GM23248 (cell line): ENCODE data around the gene CDKAL1. TPM values are rescaled to one million over a fixed set of nuclear protein-coding genes. Genes with fewer than 3 reads are reported as not detected.

Experiments used
- DNase-seq: peaks from one replicate; pipeline ENCODE4 v3.0.0-alpha.2; 2015
- H2AFZ ChIP-seq: fragments of 200-600 bp; sonication (generic); 2 replicates; pipeline ENCODE4 v1.6.1; 2016; ENCODE audit warnings: antibody characterized with exemption
- H3F3A ChIP-seq: fragments of 200-600 bp; sonication (generic); 2 replicates; pipeline ENCODE4 v1.6.1; 2016; ENCODE audit warnings: mild to moderate bottlenecking, antibody characterized with exemption, mixed run types; ENCODE audit not compliant: insufficient read depth
- H3K27ac ChIP-seq: fragments of 200-600 bp; sonication (generic); 2 replicates; pipeline ENCODE4 v1.5.1; 2016; ENCODE audit warnings: mild to moderate bottlenecking
- H3K27me3 ChIP-seq: fragments of 200-600 bp; sonication (generic); replicated peaks from 2 replicates; pipeline ENCODE4 v1.6.1; 2016; ENCODE audit warnings: mild to moderate bottlenecking; ENCODE audit not compliant: insufficient read depth
- H3K36me3 ChIP-seq: fragments of 200-600 bp; sonication (generic); 2 replicates; pipeline ENCODE4 v1.6.1; 2016; ENCODE audit warnings: low read depth, mild to moderate bottlenecking
- H3K4me1 ChIP-seq: fragments of 200-600 bp; sonication (generic); 2 replicates; pipeline ENCODE4 v1.6.1; 2016; ENCODE audit warnings: mild to moderate bottlenecking; ENCODE audit not compliant: insufficient read depth
- H3K4me2 ChIP-seq: fragments of 200-600 bp; sonication (generic); one replicate; pipeline ENCODE4 v1.6.1; 2016; ENCODE audit warnings: mild to moderate bottlenecking; ENCODE audit not compliant: unreplicated experiment
- H3K4me3 ChIP-seq: fragments of 200-600 bp; sonication (generic); 2 replicates; pipeline ENCODE4 v1.5.1; 2016; ENCODE audit warnings: mild to moderate bottlenecking
- H3K79me2 ChIP-seq: fragments of 200-600 bp; sonication (generic); 2 replicates; pipeline ENCODE4 v1.6.1; 2016; ENCODE audit warnings: mild to moderate bottlenecking; ENCODE audit not compliant: insufficient read depth
- H3K9ac ChIP-seq: fragments of 200-600 bp; sonication (generic); 2 replicates; pipeline ENCODE4 v1.6.1; 2016; ENCODE audit warnings: mild to moderate bottlenecking
- H3K9me2 ChIP-seq: fragments of 200-600 bp; sonication (generic); 2 replicates; pipeline ENCODE4 v1.6.1; 2016; ENCODE audit warnings: mixed run types, mild to moderate bottlenecking, moderate library complexity; ENCODE audit not compliant: insufficient read depth
- H3K9me3 ChIP-seq: fragments of 200-600 bp; sonication (generic); one replicate; pipeline ENCODE4 v1.6.1; 2017; ENCODE audit warnings: low read depth
- H4K20me1 ChIP-seq: fragments of 200-600 bp; sonication (generic); 2 replicates; pipeline ENCODE4 v1.6.0; 2016; ENCODE audit not compliant: insufficient read depth
- EZH2 ChIP-seq: fragments of 200-600 bp; sonication (generic); IDR thresholded peaks from 2 replicates; pipeline ENCODE4 v1.6.1; 2018; ENCODE audit warnings: antibody characterized with exemption, mild to moderate bottlenecking; ENCODE audit not compliant: insufficient read depth, poor library complexity, severe bottlenecking
- EZH2phosphoT487 ChIP-seq: fragments of 200-600 bp; sonication (generic); IDR thresholded peaks from 2 replicates; pipeline ENCODE4 v1.6.1; 2018; ENCODE audit warnings: antibody characterized with exemption, moderate library complexity, mild to moderate bottlenecking, low read depth; ENCODE audit not compliant: insufficient read depth
- WGBS, 2 experiments: methylation state at CpG; one replicate each; pipeline ENCODE4 v1.1.6; 2015 to 2017; ENCODE audit warnings: low lambda C conversion rate in 2 of 2, low coverage in 1 of 2; ENCODE audit errors: missing lambda C conversion rate in 2 of 2; 5-methylcytosine and 5-hydroxymethylcytosine counted together
- in situ Hi-C: fragments of 300-500 bp; cut with MboI; formaldehyde crosslinking; loops from 2 replicates; pipeline ENCODE4 v1.15.0; 2020
- polyA plus RNA-seq: library from polyadenylated mRNA; unstranded; fragments of >200 nt; fragmentation: Nextera tagmentation; extraction: Ambion mirVana; gene quantifications from 2 replicates; pipeline ENCODE4 v1.2.1, GENCODE V29; 2016
- total RNA-seq: library from RNA; depleted of rRNA; stranded (reverse); fragments of >200 nt; shearing (Covaris generic); gene quantifications from 2 replicates; pipeline ENCODE4 v1.2.3, GENCODE V29; 2014

CDKAL1 gene
- total and polyA plus RNA-seq, 2 experiments from 2014 or later = 7.5 to 10.8 TPM

- H3K27ac ChIP-seq = no peak overlapping the region
Measured at GRCh38 chr6:20879121-20879520, 344.9 kb downstream of the CDKAL1 start.

GRCh38 chr6:20879526-20879925 is 345.3 kb downstream of the CDKAL1 start:
- no peaks in the 10 kb centered on the region for H3K79me2 ChIP-seq
- no peak overlapping the region for H3K9ac ChIP-seq
- H3K9me3 ChIP-seq = no peaks in the 10 kb centered on the region
- TF ChIP-seq EZH2 (no peak), EZH2phosphoT487 (no peak)
- DNase-seq = no peak
- no peaks in the 10 kb centered on the region for H4K20me1 ChIP-seq
- H3K9me2 ChIP-seq = no peaks in the 10 kb centered on the region
- no peak overlapping the region for H3K27ac ChIP-seq
- no peak overlapping the region for H2AFZ ChIP-seq
- WGBS, 2 experiments = 50 to 59% methylated on average over 1 of the region's 1 CpG
- in situ Hi-C loops = loop anchor here (10.0 kb wide), 1 partner anchor 705 kb away; no protein-coding TSS in a partner anchor
- H3K4me2 ChIP-seq = no peak overlapping the region
- no peaks in the 10 kb centered on the region for H3K27me3 ChIP-seq
- peaks cover 30% of the 10 kb centered on the region for H3K4me1 ChIP-seq
- no peak overlapping the region for H3K4me3 ChIP-seq
- peaks cover 30% of the 10 kb centered on the region for H3F3A ChIP-seq
- no peaks in the 10 kb centered on the region for H3K36me3 ChIP-seq

More at GRCh38 chr6:20879121-20879520, 344.9 kb downstream of the CDKAL1 start:
- H4K20me1 ChIP-seq = no peaks in the 10 kb centered on the region
- H2AFZ ChIP-seq = no peak overlapping the region
- DNase-seq = no peak
- no peaks in the 10 kb centered on the region for H3K36me3 ChIP-seq
- no peak overlapping the region for H3K4me3 ChIP-seq
- no peak overlapping the region for H3K9ac ChIP-seq
- H3K9me2 ChIP-seq = no peaks in the 10 kb centered on the region
- peaks cover 30% of the 10 kb centered on the region for H3K4me1 ChIP-seq
- no peak overlapping the region for H3K4me2 ChIP-seq
- no peaks in the 10 kb centered on the region for H3K27me3 ChIP-seq
- no peaks in the 10 kb centered on the region for H3K9me3 ChIP-seq
- in situ Hi-C loops = loop anchor here (10.0 kb wide), 1 partner anchor 706 kb away; no protein-coding TSS in a partner anchor
- H3K79me2 ChIP-seq = no peaks in the 10 kb centered on the region
- TF ChIP-seq EZH2 = no peak
- WGBS, 2 experiments = 92 to 100% methylated on average over 1 of the region's 1 CpG
- peaks cover 30% of the 10 kb centered on the region for H3F3A ChIP-seq

- Histone ChIP-seq H3K9ac (no peak overlapping the region), H3K36me3 (no peaks in the 10 kb centered on the region), H3K9me3 (no peaks in the 10 kb centered on the region), H3K4me1 (peaks cover 20% of the 10 kb centered on the region), H2AFZ (no peak overlapping the region), H3K27me3 (no peaks in the 10 kb centered on the region), H4K20me1 (no peaks in the 10 kb centered on the region), H3K4me3 (no peak overlapping the region), H3K79me2 (no peaks in the 10 kb centered on the region), H3F3A (peaks cover 21% of the 10 kb centered on the region), H3K27ac (no peak overlapping the region), H3K9me2 (no peaks in the 10 kb centered on the region), H3K4me2 (no peak overlapping the region)
- 96 to 100% methylated on average over 1 of the region's 1 CpG for whole genome bisulfite sequencing, 2 experiments
- DNase-seq = no peak
- in situ Hi-C loops = no loop called here
- no peak for TF ChIP-seq EZH2
- TF ChIP-seq EZH2phosphoT487 = no peak
Measured at GRCh38 chr6:20881365-20881764, 347.1 kb downstream of the CDKAL1 start.

GRCh38 chr6:20882014-20882413 is 347.8 kb downstream of the CDKAL1 start:
- in situ Hi-C loops = no loop called here

GRCh38 chr6:20885076-20885475 is 350.8 kb downstream of the CDKAL1 start:
- Histone ChIP-seq H3K79me2 (no peaks in the 10 kb centered on the region), H3F3A (no peaks in the 10 kb centered on the region), H2AFZ (no peak overlapping the region), H3K4me2 (no peak overlapping the region), H3K4me1 (no peaks in the 10 kb centered on the region), H3K9me2 (no peaks in the 10 kb centered on the region), H3K36me3 (no peaks in the 10 kb centered on the region), H3K9me3 (no peaks in the 10 kb centered on the region), H3K9ac (no peak overlapping the region), H4K20me1 (no peaks in the 10 kb centered on the region), H3K4me3 (no peak overlapping the region), H3K27me3 (no peaks in the 10 kb centered on the region), H3K27ac (no peak overlapping the region)
- no peak for DNase-seq
- in situ Hi-C loops = no loop called here
- TF ChIP-seq EZH2 (no peak), EZH2phosphoT487 (no peak)
- WGBS, 2 experiments = 94 to 96% methylated on average over 2 of the region's 2 CpGs

More at GRCh38 chr6:20882014-20882413, 347.8 kb downstream of the CDKAL1 start:
- Histone ChIP-seq H3K9me2 (no peaks in the 10 kb centered on the region), H3K9me3 (no peaks in the 10 kb centered on the region), H4K20me1 (no peaks in the 10 kb centered on the region), H3K36me3 (no peaks in the 10 kb centered on the region), H3F3A (peaks cover 15% of the 10 kb centered on the region), H3K9ac (no peak overlapping the region), H3K27ac (no peak overlapping the region), H3K4me2 (no peak overlapping the region), H3K4me1 (peaks cover 13% of the 10 kb centered on the region), H3K27me3 (no peaks in the 10 kb centered on the region), H2AFZ (no peak overlapping the region), H3K79me2 (no peaks in the 10 kb centered on the region), H3K4me3 (no peak overlapping the region)
- TF ChIP-seq EZH2 = no peak
- no peak for TF ChIP-seq EZH2phosphoT487
- WGBS, 2 experiments = 87 to 88% methylated on average over 5 of the region's 5 CpGs
- DNase-seq = no peak
